Left ventricle myocardium superior (tissue), 1 donor: ENCODE measurements around the gene E2F2. TPM values are rescaled to one million over a fixed set of nuclear protein-coding genes. Genes with fewer than 3 reads are reported as not detected.
"Not testable (repeated sequence)": the region's sequence is repeated elsewhere in the genome, so short reads cannot be mapped to it uniquely, and the experiment has no call there.

Experiments used
- ATAC-seq: fragments of 200-7000 bp; cut with Tn5 transposase; one replicate; pipeline ENCODE4 v1.9.1; 2020; ENCODE audit warnings: mild to moderate bottlenecking, moderate library complexity
- DNase-seq: peaks from one replicate; pipeline ENCODE4 v3.0.0-alpha.2; 2020
- intact Hi-C: fragments of 100-400 bp; cut with micrococcal nuclease; formaldehyde crosslinking; loops from one replicate; pipeline ENCODE4 v1.11.0; 2022
- total RNA-seq: library from RNA; stranded (reverse); fragmentation: NEBNext Ultra II Directional; extraction: Animal tissue kit (Norgen Biotek cat#: 25700); gene quantifications from one replicate; pipeline ENCODE4 v1.2.1, GENCODE V29; 2021
- donor health status: DM: no; HTN: yes; CAD: no; lungs with severe emphysema.

E2F2 gene
- total RNA-seq, 1 donor from 2014 or later: 0.35 TPM

DNA sequence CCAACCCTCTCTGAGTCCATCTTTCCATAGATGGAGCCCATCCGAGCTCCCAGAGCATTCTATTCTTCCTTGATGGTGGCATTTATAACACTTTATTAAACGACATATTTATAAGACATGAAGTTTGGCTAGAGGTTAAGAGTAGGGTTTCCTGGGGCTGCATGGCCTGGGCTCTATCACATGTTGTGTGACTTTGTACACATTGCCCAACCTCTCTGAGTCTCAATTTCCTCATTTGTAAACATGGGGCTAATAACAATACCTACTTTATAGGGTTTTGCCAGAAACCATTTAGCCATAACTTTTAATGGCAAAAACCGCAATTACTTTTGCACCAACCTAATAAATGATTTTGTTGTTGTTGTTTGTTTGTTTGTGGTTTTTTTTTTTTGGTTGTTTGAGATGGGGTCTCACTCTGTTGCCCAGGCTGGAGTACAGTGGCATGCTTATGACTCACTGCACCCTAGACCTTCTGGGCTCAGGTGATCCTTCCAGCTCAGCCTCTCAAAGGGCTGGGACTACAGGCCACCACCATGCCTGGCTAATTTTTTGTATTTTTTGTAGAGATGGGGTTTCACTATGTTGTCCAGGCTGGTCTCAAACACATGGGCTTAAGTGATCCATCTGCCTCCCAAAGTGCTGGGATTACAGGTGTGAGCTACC, 33.1 kb downstream of the E2F2 start:
- intact Hi-C loops: no loop called here
- peak; percentile 23 for ATAC-seq
- no peak for DNase-seq

DNA sequence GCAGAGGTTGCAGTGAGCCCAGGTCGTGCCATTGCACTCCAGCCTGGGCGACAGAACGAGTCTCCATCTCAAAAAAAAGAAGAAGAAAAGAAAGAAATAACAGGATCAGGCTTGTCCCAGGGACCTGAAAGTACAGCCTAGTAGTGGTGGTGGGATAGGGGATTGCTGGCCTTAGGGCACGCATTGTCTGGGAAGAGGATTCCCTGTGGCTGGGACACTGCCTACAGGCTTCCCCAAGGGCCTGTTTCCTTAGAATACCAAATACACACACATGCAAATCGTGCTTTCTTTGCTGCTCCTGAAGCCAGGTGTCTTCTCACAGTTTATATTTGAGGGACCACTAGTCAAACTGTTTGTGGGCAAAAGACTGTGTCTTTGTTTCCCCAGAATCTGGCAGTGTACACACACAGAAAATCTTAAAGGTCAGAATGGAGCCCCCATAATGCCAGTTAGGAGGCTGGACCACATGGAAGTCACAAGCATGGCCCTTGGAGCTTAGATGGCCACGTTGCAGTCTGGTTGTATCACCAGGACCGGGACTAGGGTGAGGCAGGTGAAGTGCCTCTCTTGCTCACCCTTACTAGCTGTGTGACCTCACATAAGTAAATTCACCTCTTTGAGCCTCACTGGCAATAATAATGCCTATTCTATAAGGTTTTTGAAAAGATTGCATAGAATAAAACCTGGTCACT, 34.4 kb downstream of the E2F2 start:
- ATAC-seq (peak; percentile 21), DNase-seq (no peak)
- intact Hi-C loops: no loop called here

DNA sequence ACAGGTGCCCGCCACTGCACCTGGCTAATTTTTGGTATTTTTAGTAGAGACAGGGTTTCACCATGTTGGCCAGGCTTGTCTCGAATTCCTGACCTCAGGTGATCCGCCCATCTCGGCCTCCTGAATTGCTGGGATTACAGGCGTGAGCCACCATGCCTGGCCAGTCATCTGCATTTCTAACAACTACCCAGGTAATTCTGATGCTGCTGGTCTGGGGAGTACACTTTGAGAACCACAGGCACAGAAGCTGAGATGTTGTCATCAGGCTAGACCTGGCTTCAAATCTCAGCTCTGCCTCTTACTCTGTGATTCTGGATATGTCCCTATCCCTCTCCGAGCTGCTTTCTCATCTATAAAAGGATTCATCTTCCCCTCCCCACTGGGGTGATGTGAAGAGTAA, 36.2 kb downstream of the E2F2 start:
- ATAC-seq, intact Hi-C loops, DNase-seq: not testable (repeated sequence)

DNA sequence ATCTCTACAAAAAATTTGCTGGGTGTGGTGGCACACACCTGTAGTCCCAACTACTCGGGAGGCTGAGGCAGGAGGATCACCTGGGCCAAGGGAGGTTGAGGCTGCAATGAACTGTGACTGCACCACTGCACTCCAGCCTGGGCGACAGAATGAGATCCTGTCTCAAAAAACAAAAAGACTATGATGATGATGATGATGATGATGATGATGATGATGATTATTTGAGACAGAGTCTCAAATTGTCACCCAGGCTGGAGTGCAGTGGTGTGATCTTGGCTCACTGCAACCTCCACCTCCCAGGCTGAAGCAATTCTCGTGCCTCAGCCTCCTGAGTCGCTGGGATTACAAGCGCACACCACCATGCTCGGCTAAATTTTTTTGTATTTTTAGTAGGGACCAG, 38.3 kb downstream of the E2F2 start:
- DNase-seq, ATAC-seq, intact Hi-C loops: not testable (repeated sequence)

DNA sequence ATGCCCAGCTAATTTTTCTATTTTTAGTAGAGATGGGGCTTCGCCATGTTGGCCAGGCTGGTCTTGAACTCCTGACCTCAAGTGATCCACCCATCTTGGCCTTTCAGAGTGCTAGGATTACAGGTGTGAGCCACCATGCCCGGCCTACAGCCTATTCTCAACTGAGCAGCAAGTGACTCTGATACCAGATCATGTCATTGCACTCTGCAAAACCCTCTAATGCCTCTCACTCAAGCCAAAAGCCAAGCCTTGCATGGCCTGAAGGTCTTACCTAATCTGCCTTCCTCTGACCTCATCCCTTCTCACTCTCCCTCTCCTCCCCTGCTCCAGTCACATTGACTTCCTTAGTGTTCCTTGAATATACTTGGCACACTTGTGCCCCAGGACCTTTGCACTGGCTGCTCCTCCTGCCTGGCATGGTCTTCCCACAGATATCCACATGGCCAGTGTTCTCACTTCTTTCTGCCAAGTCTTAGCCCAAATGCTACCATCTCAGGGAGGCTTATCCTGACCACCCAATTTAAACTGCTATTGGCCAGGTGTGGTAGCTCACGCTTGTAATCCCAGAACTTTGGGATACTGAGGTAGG, 38.8 kb downstream of the E2F2 start:
- ATAC-seq: no peak
- intact Hi-C loops: no loop called here
- DNase-seq: no peak

DNA sequence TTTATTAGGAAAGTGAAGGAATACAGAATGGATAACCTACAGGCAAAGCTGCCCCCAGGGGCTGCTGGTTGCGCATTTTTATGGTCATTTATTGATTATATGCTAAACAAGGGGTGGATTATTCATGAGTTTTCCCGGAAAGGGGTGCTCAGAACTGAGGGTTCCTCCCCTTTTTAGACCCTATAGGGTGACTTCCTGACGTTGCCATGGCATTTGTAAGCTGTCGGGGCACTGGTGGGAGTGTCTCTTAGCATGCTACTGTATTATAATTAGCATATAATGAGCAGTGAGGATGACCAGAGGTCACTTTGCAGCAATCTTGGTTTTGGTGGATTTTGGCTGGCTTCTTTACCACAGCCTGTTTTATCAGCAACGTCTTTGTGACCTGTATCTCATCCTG, 41.2 kb downstream of the E2F2 start:
- no peak for ATAC-seq

DNA sequence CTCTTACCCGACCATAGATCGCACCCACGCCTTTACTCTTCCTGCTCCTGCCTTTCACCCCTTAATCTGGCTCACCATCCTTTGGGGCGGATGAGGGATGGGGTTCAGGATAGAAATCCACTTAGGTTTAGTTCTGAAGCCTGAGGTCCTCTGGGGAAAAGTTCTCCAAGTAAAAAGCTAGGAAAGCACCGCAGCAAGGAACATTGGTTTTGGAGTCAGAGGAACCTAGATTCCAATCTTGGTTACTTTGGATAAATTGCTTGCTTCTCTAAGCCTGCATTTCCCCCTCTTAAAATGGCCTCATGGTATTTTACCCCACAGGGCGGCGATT, 46.1 kb downstream of the E2F2 start:
- DNase-seq (no peak), ATAC-seq (no peak)
- intact Hi-C loops: no loop called here

More for the DNA sequence above, 41.2 kb downstream of the E2F2 start:
- no peak for DNase-seq
- intact Hi-C loops: no loop called here

DNA sequence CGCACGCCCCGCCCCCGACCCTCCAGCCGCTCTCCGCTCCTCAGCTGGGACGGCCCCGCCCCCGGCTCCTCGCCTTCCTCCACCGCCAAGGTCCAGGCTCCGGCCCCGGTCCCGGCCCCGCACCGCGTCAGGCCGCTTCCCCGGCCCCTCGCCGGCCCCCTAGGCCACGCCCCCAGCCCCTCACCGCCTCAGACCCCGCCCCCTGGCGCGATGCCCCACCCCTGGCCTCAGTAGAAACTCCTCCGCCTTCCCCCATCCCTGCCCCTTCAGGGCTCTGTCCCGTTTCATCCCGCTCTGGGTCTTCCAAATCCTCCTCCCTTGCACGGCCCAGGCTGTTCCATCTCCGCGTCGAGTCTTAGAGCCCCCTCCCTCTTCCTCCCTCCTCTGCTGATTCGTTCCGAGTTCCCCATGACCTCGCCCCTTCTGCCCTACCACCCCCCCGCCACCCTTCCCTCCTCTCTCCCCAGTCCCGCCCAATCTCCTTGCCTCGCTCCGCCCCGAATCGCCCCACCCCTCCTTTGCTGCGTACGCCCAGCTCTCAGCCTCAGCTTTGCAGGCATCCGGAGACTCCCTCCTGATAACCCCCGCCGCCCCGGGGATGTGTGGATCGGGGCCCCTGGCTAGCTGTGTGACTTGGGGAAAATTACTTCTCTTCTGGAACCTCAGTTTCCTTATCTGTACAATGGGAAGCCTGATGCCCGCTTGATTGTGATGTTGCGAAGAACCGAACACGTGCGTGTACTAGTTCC, 46.6 kb downstream of the E2F2 start:
- DNase-seq (peak; percentile 98), ATAC-seq (peak; percentile 91)
- intact Hi-C loops: no loop called here

DNA sequence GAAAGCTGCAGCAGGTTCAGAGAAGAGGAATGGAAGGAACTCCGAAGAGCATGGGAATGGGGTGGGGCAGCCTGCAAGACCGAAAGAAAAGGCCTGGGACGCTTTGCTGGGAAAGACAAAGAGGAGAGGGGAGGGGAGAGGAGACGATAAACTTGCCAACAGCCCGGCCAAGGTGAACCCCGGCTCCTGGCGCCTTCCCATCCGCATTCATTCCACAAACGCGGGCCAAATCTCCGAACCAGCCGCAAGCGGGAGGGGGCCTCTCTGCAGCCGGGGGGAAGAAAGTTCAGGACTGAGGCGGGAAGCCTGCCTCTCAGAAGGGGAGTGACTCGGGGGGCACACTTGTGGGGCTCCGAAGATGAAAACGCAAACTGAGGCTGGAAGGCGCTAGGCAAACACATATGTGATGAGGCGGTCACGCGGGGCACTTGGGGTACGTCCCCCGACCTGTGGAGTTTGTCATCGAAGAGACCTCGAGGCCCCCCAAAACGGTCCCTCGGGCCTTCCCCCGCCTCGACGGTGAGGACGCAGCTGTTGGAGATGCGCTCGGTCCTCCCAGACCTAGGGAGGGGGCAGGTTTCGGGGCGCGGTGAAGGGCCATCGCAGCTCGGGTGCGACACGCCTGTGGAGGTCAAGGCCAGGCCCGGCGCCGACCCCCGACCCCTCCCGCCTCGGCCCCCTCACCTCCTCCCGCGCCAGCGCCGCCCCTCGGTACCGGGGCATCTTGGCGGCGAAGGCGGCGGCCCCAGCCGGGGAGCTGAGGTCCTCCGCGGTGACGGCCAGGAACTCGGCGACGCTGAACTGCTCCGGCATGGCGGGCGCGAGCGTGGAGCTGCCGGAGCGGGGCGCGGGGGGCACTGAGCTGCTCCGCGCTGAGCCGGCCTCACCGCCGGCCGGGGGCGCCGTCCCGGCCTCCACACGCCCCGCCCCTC, 47.4 kb downstream of the E2F2 start, which contains the start of gene ASAP3:
Gene ASAP3 (minus strand): TSS at position 859 of the 932 bp plus-strand sequence. CDS start 46 bp downstream, at position 813.
- intact Hi-C loops: no loop called here
- peak; percentile 77 for DNase-seq
- ATAC-seq: peak; percentile 15

DNA sequence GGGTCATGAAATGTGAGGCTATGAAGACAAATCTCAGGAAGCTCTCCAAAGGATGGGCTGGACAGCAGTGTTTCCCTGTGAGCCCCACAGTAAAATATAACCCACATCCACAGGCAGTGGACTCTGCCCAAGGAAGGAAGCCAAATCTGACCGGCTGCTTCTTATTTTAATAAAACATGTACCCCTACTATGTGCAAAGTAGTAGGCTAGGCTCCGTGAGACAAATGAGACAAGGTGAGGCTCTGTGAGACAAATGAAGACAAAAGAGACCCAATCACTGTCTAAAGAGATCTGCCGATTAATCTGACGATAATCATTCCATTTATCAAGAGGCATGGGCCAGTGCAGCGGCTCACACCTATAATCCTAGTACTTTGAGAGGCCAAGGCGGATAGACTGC, 49.1 kb downstream of the E2F2 start:
- no peak for DNase-seq
- intact Hi-C loops: no loop called here
- ATAC-seq: no peak

DNA sequence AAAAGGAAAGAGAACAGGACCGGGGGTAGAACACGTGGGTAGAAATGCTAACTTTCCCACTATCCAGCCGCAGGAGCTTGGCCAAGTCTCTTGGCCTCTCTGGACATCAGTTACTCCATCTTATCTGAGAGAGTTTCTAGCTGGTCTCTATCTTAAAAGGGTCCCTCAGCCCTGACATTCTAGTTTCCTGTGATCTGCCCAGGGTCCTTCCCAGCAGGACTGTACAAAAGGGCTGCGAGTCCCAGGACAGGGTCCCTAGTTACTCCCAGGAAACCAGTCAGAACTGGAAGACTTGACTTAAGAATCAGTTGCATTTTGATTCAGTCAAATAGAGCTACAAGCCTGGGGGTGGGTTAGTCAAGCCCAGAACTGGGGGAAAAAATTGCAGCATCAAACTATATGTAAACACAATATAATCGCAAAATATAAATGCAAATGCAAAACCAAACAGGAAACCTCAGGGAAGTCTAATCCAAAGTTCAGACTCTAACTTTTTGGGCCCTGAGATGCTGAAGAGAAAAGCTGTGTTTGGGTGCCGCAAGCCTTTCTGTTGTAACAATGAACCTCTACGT, 49.9 kb downstream of the E2F2 start:
- no peak for ATAC-seq
- intact Hi-C loops: no loop called here
- no peak for DNase-seq

DNA sequence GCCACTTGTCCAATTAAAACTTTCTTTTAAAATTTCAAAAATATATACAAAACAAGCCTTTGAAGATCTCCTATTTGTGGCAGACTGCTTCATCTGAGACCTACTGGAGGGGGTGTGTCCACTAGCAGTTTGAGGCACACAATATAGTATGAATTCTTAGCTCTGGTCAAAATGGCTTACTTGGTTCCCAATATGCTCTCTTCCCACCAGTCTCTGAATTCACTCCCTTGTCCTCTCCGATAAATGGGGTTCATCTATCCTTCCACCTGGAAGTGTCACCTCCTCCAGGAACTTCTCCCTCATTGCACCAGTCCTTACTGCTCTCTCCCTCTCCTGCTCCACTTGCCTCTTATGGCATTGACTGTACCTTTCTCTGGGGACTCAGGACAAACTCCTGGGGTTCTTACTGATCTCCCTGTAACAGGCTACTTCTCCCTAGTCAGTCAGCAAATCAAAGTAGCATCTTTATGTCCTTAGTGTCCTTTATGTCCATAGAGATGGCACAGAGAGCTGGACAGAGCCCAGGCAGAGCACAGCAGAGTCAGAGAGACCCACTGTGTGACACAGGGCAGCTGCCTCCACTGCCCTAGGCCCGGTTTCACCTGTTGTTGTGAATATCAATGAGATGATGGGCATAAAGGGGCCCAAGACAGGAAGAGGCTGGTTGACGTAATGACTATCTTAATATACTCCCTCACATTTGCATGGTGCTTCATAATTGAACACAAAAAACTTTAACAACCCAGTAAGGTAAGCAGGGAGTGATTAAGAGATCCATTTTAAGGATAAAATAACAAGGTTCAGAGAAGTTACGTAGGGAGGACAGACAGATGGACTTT, 50.6 kb downstream of the E2F2 start:
- ATAC-seq (no peak), DNase-seq (no peak)
- intact Hi-C loops: no loop called here

DNA sequence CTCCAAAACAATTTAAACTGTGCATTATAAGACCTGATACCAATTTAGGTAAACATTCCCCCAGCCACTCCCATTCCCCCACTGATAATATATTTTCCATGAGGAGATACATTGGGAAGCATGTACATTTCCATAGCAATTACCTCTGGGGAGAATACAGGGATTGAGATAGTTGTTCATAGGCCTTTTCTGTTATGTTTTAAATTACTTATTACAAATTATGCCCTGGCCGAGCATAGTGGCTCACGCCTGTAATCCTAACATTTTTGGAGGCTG, 51.4 kb downstream of the E2F2 start:
- intact Hi-C loops: no loop called here
- no peak for DNase-seq
- no peak for ATAC-seq

DNA sequence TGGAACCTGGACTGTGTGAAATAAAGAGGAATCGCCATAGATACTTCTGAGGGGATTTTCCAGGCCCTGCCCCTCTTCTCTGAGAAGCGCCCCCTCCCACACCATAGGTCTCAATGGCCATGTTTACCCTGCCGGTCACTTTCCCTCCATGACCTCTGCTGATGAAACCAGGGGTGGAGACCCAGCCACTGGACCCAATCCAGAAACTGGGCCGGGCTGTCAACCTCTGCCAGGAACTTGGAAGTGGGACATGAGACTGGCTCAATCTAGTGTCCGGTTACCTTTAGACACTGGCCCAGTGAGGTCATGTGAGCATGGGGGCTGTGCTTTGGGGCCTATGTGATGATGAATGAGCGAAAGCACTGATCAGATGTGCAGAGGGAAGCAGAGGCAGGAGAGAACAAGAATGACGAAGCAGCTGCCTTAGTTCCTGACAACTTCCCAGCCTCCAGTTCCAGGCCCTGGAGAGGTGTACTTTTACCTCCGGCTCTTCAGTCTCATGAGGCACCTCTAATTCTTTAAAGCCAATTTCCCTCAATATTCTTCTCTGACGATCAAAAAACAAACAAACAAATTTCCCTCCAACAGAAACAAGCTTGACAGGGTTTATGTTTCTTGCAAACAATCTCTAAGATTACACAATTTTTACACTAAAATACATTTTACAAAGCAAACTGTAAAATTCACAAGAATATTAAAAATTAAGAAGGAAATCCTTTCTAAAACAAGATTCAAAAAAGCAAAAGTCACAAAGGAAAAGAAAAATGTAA, 52.0 kb downstream of the E2F2 start:
- ATAC-seq (peak; percentile 85), DNase-seq (peak; percentile 87)
- intact Hi-C loops: no loop called here

DNA sequence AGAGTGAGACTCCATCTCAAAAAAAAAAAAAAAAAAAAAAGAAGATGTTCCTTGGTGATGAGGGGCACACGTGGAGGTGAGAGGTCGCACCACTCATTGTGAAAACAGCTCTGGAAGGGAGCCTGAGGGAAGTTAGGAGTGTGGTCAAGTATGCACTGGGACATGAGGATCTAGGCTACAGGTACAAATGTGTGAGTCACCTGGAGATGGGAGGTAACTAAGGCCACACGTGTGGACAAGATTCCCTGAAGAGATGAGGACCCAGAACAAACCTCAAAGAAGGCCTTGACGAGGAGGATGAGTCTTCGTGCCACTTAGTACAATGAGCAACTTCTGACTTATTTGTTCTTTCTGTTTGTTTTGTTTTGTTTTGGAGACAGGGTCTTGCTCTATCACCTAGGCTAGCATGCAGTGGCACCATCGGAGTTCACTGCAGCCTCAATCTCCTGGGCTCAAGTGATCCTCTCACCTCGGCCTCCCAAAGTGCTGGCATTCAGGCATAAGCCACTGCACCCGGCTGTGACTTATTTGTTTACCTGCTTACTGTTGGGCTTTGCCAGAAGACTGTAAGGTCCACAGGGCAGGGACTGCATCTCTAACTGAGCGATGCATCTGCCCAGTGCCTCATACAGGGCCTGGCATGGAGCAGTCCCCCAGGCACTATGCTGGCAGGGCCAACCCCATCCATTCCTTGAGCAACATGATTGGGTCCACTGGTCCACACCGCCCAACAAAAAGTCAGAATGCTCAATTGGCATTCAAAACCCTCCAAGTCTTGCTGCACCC, 53.5 kb downstream of the E2F2 start:
- intact Hi-C loops: no loop called here
- ATAC-seq (no peak), DNase-seq (no peak)

DNA sequence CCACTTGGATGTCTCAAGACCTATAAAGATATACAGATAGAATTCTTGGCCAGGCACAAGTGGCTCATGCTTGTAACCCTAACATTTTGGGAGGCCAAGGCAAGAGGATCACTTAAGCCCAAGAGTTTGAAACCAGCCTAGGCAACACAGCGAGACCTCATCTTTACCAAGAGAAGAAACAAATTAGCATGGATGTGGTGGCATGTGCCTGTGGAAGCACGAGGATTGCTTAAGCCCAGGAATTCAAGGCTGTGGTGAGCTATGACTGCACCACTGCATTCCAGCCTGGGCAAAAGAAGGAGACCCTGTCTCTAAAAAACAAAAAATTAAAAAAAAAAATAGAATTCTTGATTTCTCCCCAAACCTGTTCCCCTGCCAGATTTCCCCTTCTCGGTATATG, 55.4 kb downstream of the E2F2 start:
- DNase-seq (no peak), ATAC-seq (no peak)
- intact Hi-C loops: no loop called here
